Measurements from ENCODE around the gene FXYD5.

- TF ChIP-seq, protein P1, sequence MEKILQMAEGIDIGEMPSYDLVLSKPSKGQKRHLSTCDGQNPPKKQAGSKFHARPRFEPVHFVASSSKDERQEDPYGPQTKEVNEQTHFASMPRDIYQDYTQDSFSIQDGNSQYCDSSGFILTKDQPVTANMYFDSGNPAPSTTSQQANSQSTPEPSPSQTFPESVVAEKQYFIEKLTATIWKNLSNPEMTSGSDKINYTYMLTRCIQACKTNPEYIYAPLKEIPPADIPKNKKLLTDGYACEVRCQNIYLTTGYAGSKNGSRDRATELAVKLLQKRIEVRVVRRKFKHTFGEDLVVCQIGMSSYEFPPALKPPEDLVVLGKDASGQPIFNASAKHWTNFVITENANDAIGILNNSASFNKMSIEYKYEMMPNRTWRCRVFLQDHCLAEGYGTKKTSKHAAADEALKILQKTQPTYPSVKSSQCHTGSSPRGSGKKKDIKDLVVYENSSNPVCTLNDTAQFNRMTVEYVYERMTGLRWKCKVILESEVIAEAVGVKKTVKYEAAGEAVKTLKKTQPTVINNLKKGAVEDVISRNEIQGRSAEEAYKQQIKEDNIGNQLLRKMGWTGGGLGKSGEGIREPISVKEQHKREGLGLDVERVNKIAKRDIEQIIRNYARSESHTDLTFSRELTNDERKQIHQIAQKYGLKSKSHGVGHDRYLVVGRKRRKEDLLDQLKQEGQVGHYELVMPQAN (IDR thresholded peaks at IDR 0.05; ENCODE audit: borderline replicate concordance), result no peak
- TF ChIP-seq EGR1 (conservative IDR thresholded peaks at IDR 0.05), result no peak
- TF ChIP-seq ILK (tag; IDR thresholded peaks at IDR 0.05; ENCODE audit: borderline replicate concordance, low read depth), result no peak
- no peak for TF ChIP-seq JUND (IDR thresholded peaks at IDR 0.05; ENCODE audit: borderline replicate concordance, low read depth, low read length)
- no peak for TF ChIP-seq JUND (tag; IDR thresholded peaks at IDR 0.05; ENCODE audit: borderline replicate concordance, low read depth, low read length)
- TF ChIP-seq ELK1 (CRISPR knock-in tag; IDR thresholded peaks at IDR 0.05), result no peak
- no peak for TF ChIP-seq ZBTB26 (CRISPR knock-in tag; IDR thresholded peaks at IDR 0.05)
- no peak for TF ChIP-seq NCOA2 (IDR thresholded peaks at IDR 0.05; ENCODE audit: partially characterized antibody in 2 of 2)
- TF ChIP-seq, protein P2, sequence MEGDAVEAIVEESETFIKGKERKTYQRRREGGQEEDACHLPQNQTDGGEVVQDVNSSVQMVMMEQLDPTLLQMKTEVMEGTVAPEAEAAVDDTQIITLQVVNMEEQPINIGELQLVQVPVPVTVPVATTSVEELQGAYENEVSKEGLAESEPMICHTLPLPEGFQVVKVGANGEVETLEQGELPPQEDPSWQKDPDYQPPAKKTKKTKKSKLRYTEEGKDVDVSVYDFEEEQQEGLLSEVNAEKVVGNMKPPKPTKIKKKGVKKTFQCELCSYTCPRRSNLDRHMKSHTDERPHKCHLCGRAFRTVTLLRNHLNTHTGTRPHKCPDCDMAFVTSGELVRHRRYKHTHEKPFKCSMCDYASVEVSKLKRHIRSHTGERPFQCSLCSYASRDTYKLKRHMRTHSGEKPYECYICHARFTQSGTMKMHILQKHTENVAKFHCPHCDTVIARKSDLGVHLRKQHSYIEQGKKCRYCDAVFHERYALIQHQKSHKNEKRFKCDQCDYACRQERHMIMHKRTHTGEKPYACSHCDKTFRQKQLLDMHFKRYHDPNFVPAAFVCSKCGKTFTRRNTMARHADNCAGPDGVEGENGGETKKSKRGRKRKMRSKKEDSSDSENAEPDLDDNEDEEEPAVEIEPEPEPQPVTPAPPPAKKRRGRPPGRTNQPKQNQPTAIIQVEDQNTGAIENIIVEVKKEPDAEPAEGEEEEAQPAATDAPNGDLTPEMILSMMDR (IDR thresholded peaks at IDR 0.05 in 2 of 3, conservative IDR thresholded peaks at IDR 0.05 in 1 of 3; ENCODE audit: insufficient read depth in 2 of 3, low read depth in 1 of 3, low read length in 3 of 3), result no peak
- TF ChIP-seq POLR2AphosphoS2 (IDR thresholded peaks at IDR 0.05; ENCODE audit: low read length), result no peak
- no peak for TF ChIP-seq ELF1 (tag; IDR thresholded peaks at IDR 0.05)
- TF ChIP-seq RB1 (IDR thresholded peaks at IDR 0.05; ENCODE audit: low read depth), result no peak
These were observed 34.0 kb upstream of the FXYD5 start for GRCh38 chr19:35120492-35120891.
